SK-N-MC (cell line): ENCODE measurements around the gene IDUA.

Source experiments
- DNase-seq: peaks from one replicate; pipeline ENCODE4 v3.0.0-alpha.2; 2011; ENCODE audit warnings: low read depth, low spot score
- H3K27ac ChIP-seq: fragments of 200-600 bp; sonication (generic); 2 replicates; pipeline ENCODE4 v1.5.1; 2016; ENCODE audit warnings: mixed run types
- H3K36me3 ChIP-seq: fragments of 200-600 bp; sonication (generic); 2 replicates; pipeline ENCODE4 v1.6.1; 2017; ENCODE audit warnings: antibody characterized with exemption, low read length, mixed read lengths; ENCODE audit not compliant: insufficient read depth
- H3K4me3 ChIP-seq: fragments of 200-600 bp; sonication (generic); 2 replicates; pipeline ENCODE4 v1.5.1; 2016
- H3K9ac ChIP-seq: fragments of 200-600 bp; sonication (generic); 2 replicates; pipeline ENCODE4 v1.8.0; 2017; ENCODE audit warnings: mixed run types, mixed read lengths; ENCODE audit not compliant: insufficient read length
- H3K9me3 ChIP-seq: fragments of 200-600 bp; sonication (generic); 2 replicates; pipeline ENCODE4 v1.6.1; 2017; ENCODE audit warnings: low read depth, mild to moderate bottlenecking, antibody characterized with exemption, low read length, moderate library complexity, mixed read lengths
- EZH2 ChIP-seq: fragments of 200-600 bp; sonication (generic); IDR thresholded peaks from one replicate; pipeline ENCODE4 v1.6.1; 2017; ENCODE audit warnings: antibody characterized with exemption
- FOXP2 ChIP-seq: optimal IDR thresholded peaks from 2 replicates; pipeline ENCODE3; 2011; ENCODE audit warnings: mild to moderate bottlenecking, moderate library complexity; ENCODE audit not compliant: insufficient read depth; ENCODE audit errors: extremely low read length, control extremely low read depth
- POLR2AphosphoS5 ChIP-seq: IDR thresholded peaks from 2 replicates; pipeline ENCODE4 v1.6.1; 2012; ENCODE audit warnings: mild to moderate bottlenecking, low read depth, low read length, borderline replicate concordance

The IDUA gene

GRCh38 chr4:988726-989721 lies 2.2 kb downstream of the IDUA start:
- no peak for DNase-seq
- Histone ChIP-seq H3K36me3 (no peaks in the 10 kb centered on the region), H3K9me3 (no peaks in the 10 kb centered on the region), H3K27ac (no peak overlapping the region), H3K9ac (no peak overlapping the region), H3K4me3 (no peak overlapping the region)
- TF ChIP-seq POLR2AphosphoS5, result no peak
- TF ChIP-seq FOXP2, result no peak
- no peak for TF ChIP-seq EZH2

- H3K4me3 ChIP-seq, result no peak overlapping the region
- DNase-seq, result no peak
- TF ChIP-seq POLR2AphosphoS5 (no peak), FOXP2 (no peak), EZH2 (no peak)
- no peak overlapping the region for H3K9ac ChIP-seq
- H3K9me3 ChIP-seq, result no peaks in the 10 kb centered on the region
- H3K36me3 ChIP-seq, result no peaks in the 10 kb centered on the region
- H3K27ac ChIP-seq, result no peak overlapping the region
Observed at GRCh38 chr4:989722-990471, 3.1 kb downstream of the IDUA start.

GRCh38 chr4:990746-991367 lies 4.0 kb downstream of the IDUA start:
- no peak overlapping the region for H3K9ac ChIP-seq
- no peak overlapping the region for H3K4me3 ChIP-seq
- H3K36me3 ChIP-seq, result no peaks in the 10 kb centered on the region
- no peak overlapping the region for H3K27ac ChIP-seq
- H3K9me3 ChIP-seq, result no peaks in the 10 kb centered on the region
- DNase-seq, result no peak
- TF ChIP-seq EZH2, result no peak
- no peak for TF ChIP-seq POLR2AphosphoS5
- TF ChIP-seq FOXP2, result no peak

GRCh38 chr4:991451-992296 lies 4.8 kb downstream of the IDUA start:
- Histone ChIP-seq H3K9me3 (no peaks in the 10 kb centered on the region), H3K36me3 (no peaks in the 10 kb centered on the region), H3K4me3 (no peak overlapping the region), H3K9ac (no peak overlapping the region), H3K27ac (no peak overlapping the region)
- TF ChIP-seq FOXP2 (no peak), POLR2AphosphoS5 (no peak), EZH2 (no peak)
- DNase-seq, result no peak

- H3K36me3 ChIP-seq, result no peaks in the 10 kb centered on the region
- H3K9me3 ChIP-seq, result no peaks in the 10 kb centered on the region
- H3K9ac ChIP-seq, result no peak overlapping the region
- no peak overlapping the region for H3K4me3 ChIP-seq
- H3K27ac ChIP-seq, result no peak overlapping the region
- no peak for DNase-seq
- TF ChIP-seq FOXP2 (no peak), POLR2AphosphoS5 (no peak), EZH2 (no peak)
Observed at GRCh38 chr4:992297-993110, 5.7 kb downstream of the IDUA start.

GRCh38 chr4:993111-994029 lies 6.5 kb downstream of the IDUA start, which contains the start of gene SLC26A1:
TSS of gene SLC26A1 (minus strand) at chr4:993404. CDS start at chr4:991703, 1,701 bp downstream.
- no peak for DNase-seq
- Histone ChIP-seq H3K9ac (no peak within 1 kb of the TSS), H3K9me3 (no peaks in the 10 kb centered on the region)

More at GRCh38 chr4:993111-994029, 6.5 kb downstream of the IDUA start, which contains the start of gene SLC26A1:
- H3K36me3 ChIP-seq, result no peaks in the 10 kb centered on the region
- H3K27ac ChIP-seq, result no peak within 1 kb of the TSS
- H3K4me3 ChIP-seq, result no peak within 1 kb of the TSS
- TF ChIP-seq FOXP2 (no peak), EZH2 (no peak), POLR2AphosphoS5 (no peak)
